ENCODE data around the gene PAK2. TPM values are rescaled to one million over a fixed set of nuclear protein-coding genes. Genes with fewer than 3 reads are reported as not detected.
A peak's percentile ranks its signal among the peaks of the same experiment; 100 is the strongest.

Gene PAK2
- total and polyA plus RNA-seq, 9 of the 15 experiments (the other 6 are each of a cell fraction or from before 2014, with no cell fraction given) = 13.2 to 72.4 (median 35.7) TPM

GRCh38 chr3:196843435-196844110 is 103.9 kb downstream of the PAK2 start (continued):
- TF ChIP-seq ATF3 (IDR thresholded peaks at IDR 0.05) (peak; percentile 63; the same call in 1 of the 2 replicates), ATF3 (CRISPR knock-in tag; conservative IDR thresholded peaks at IDR 0.05) (no peak), ZNF586 (CRISPR knock-in tag; conservative IDR thresholded peaks at IDR 0.05) (no peak), KAT7 (CRISPR knock-in tag; IDR thresholded peaks at IDR 0.05; ENCODE audit: borderline replicate concordance) (0 out of 2 replicates have a peak, but pooled peaks have one; percentile 67), CCNT2 (IDR thresholded peaks at IDR 0.05; ENCODE audit: borderline replicate concordance, extremely low read depth, insufficient read length, low read depth, low read length) (no peak), SIRT6 (IDR thresholded peaks at IDR 0.05; ENCODE audit: low read depth, low read length) (no peak), MCM3 (IDR thresholded peaks at IDR 0.05) (no peak), ZBTB17 (CRISPR knock-in tag; IDR thresholded peaks at IDR 0.05) (no peak), ETV6 (IDR thresholded peaks at IDR 0.05; ENCODE audit: borderline replicate concordance in 1 of 2, low read depth in 2 of 2, low read length in 1 of 2) (no peak), ETV6 (CRISPR knock-in tag; IDR thresholded peaks at IDR 0.05; ENCODE audit: borderline replicate concordance) (no peak), ZC3H4 (CRISPR knock-in tag; IDR thresholded peaks at IDR 0.05; ENCODE audit: borderline replicate concordance) (no peak), HDAC3 (IDR thresholded peaks at IDR 0.05; ENCODE audit: borderline replicate concordance, partially characterized antibody) (no peak), GATAD2B (IDR thresholded peaks at IDR 0.05; ENCODE audit: borderline replicate concordance) (no peak), PCBP2 (IDR thresholded peaks at IDR 0.05; ENCODE audit: low read depth, low read length, poor library complexity, severe bottlenecking) (no peak), MCM2 (IDR thresholded peaks at IDR 0.05; ENCODE audit: low read depth) (no peak), ATF1 (CRISPR knock-in tag; IDR thresholded peaks at IDR 0.05) (no peak), ATF1 (tag; IDR thresholded peaks at IDR 0.05) (no peak), CHD1 (IDR thresholded peaks at IDR 0.05; ENCODE audit: low read length) (no peak), HOMEZ (CRISPR knock-in tag; IDR thresholded peaks at IDR 0.05) (no peak)
- TF ChIP-seq, protein P1, sequence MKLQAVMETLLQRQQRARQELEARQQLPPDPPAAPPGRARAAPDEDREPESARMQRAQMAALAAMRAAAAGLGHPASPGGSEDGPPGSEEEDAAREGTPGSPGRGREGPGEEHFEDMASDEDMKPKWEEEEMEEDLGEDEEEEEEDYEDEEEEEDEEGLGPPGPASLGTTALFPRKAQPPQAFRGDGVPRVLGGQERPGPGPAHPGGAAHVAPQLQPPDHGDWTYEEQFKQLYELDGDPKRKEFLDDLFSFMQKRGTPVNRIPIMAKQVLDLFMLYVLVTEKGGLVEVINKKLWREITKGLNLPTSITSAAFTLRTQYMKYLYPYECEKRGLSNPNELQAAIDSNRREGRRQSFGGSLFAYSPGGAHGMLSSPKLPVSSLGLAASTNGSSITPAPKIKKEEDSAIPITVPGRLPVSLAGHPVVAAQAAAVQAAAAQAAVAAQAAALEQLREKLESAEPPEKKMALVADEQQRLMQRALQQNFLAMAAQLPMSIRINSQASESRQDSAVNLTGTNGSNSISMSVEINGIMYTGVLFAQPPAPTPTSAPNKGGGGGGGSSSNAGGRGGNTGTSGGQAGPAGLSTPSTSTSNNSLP (IDR thresholded peaks at IDR 0.05; ENCODE audit: borderline replicate concordance, low read depth, low read length) = no peak
